K562 (cell line): Measurements from ENCODE around the gene SLC34A3. TPM values are rescaled to one million over a fixed set of nuclear protein-coding genes. Genes with fewer than 3 reads are reported as not detected.

Source experiments
- ATAC-seq: fragments of 200-7000 bp; cut with Tn5 transposase; 3 replicates; pipeline ENCODE4 v1.9.1; 2020; ENCODE audit warnings: moderate library complexity
- BruUV-seq: library from RNA; stranded (reverse); fragments of 400-500 nt; replicated peaks from 2 replicates; lab custom pipeline; 2021; lab: Mats Ljungman, UMichigan
- CTCF ChIA-PET: fragments of 300-600 bp; formaldehyde crosslinking; extraction: SDS; loops from one replicate; lab custom pipeline; 2021; ENCODE audit warnings: low intra/inter-chr PET ratio; lab: Yijun Ruan, JAX
- POLR2A ChIA-PET: fragments of 300-600, 350-650 bp; sonication (Branson Sonifier 250); formaldehyde crosslinking; extraction: SDS; loops from one replicate; lab custom pipeline; 2021; ENCODE audit warnings: antibody characterized with exemption, inconsistent platforms; lab: Yijun Ruan, JAX
- DNase-seq, 4 experiments: peaks; one replicate each; pipeline versions ENCODE4 v3.0.0 to v3.0.0-alpha.2; 2011 to 2018; ENCODE audit warnings: low spot score in 3 of 4, mixed read lengths in 3 of 4; ENCODE audit errors: extremely low read depth in 1 of 4
- FAIRE-seq: peaks from 2 replicates; lab custom pipeline; 2011; peaks lifted over from hg19 to GRCh38; lab: Jason Lieb, UNC
- H2AFZ ChIP-seq: 2 replicates; pipeline ENCODE4 v1.6.0; 2011; ENCODE audit warnings: low read depth, low read length, control low read depth, inconsistent platforms
- H3K27ac ChIP-seq: fragments of 200-600 bp; 3 replicates; pipeline ENCODE4 v1.8.0; 2011; ENCODE audit warnings: low read depth, mild to moderate bottlenecking, control low read depth, inconsistent platforms, low read length, moderate library complexity, mixed read lengths; ENCODE audit errors: extremely low read depth
- H3K27me3 ChIP-seq, 2 experiments: fragments of 300-600 bp in 1 of 2; 2 replicates in 1 of 2; 3 replicates in 1 of 2; pipeline versions ENCODE4 v1.6.0 to v1.8.0; 2011; ENCODE audit warnings: inconsistent platforms in 2 of 2, low read length in 2 of 2, mild to moderate bottlenecking in 1 of 2, mixed read lengths in 1 of 2, moderate library complexity in 1 of 2; ENCODE audit not compliant: control insufficient read depth in 2 of 2, insufficient read depth in 2 of 2
- H3K36me3 ChIP-seq: fragments of 300-600 bp; 3 replicates; pipeline ENCODE4 v1.8.0; 2011; ENCODE audit warnings: mild to moderate bottlenecking, low read length, inconsistent platforms; ENCODE audit not compliant: control insufficient read depth, insufficient read depth
- H3K4me1 ChIP-seq, 2 experiments: fragments of 200-600 bp in 1 of 2; replicated peaks in 1 of 2; 2 replicates in 1 of 2; 3 replicates in 1 of 2; pipeline versions ENCODE4 v1.5.1 to v1.8.0; 2011; ENCODE audit warnings: inconsistent platforms in 2 of 2, low read length in 2 of 2, mild to moderate bottlenecking in 1 of 2, mixed read lengths in 1 of 2, moderate library complexity in 1 of 2; ENCODE audit not compliant: control insufficient read depth in 2 of 2, insufficient read depth in 2 of 2
- H3K4me2 ChIP-seq: 2 replicates; pipeline ENCODE4 v1.6.1; 2011; ENCODE audit warnings: low read length, control low read depth, inconsistent platforms, mixed read lengths; ENCODE audit not compliant: insufficient read depth
- H3K4me3 ChIP-seq: fragments of 200-600 bp; sonication (generic), shearing (Covaris generic); 2 replicates; pipeline ENCODE4 v1.5.1; 2016; ENCODE audit warnings: control low read depth, inconsistent platforms
- H3K79me2 ChIP-seq: fragments of 200-600 bp; 3 replicates; pipeline ENCODE4 v1.8.0; 2011; ENCODE audit warnings: low read length, inconsistent platforms; ENCODE audit not compliant: control insufficient read depth, insufficient read depth
- H3K9ac ChIP-seq, 2 experiments: 2 replicates each; pipeline versions ENCODE4 v1.6.0 to v1.6.1; 2011; ENCODE audit warnings: low read depth in 2 of 2, low read length in 2 of 2, control low read depth in 1 of 2, inconsistent platforms in 1 of 2, mild to moderate bottlenecking in 1 of 2, mixed read lengths in 1 of 2; ENCODE audit not compliant: insufficient read depth in 1 of 2
- H3K9me1 ChIP-seq: one replicate; pipeline ENCODE4 v1.6.0; 2011; ENCODE audit warnings: inconsistent platforms, mild to moderate bottlenecking, low read length, moderate library complexity; ENCODE audit not compliant: control insufficient read depth, insufficient read depth
- H3K9me3 ChIP-seq: replicated peaks from 2 replicates; pipeline ENCODE4 v1.5.1; 2011; ENCODE audit warnings: low read depth, low read length, inconsistent platforms; ENCODE audit not compliant: control insufficient read depth, insufficient read depth
- H4K20me1 ChIP-seq: replicated peaks from 2 replicates; pipeline ENCODE4 v1.6.1; 2011; ENCODE audit warnings: low read length, inconsistent platforms, mixed read lengths; ENCODE audit not compliant: control insufficient read depth, insufficient read depth
- FOXP4 ChIP-seq: sonication (generic); formaldehyde crosslinking; IDR thresholded peaks from 2 replicates; pipeline ENCODE4 v1.8.0; 2022; ENCODE audit warnings: mild to moderate bottlenecking, missing genetic modification reagents, borderline replicate concordance
- HMGN3 ChIP-seq: IDR thresholded peaks from 2 replicates; pipeline ENCODE4 v1.6.1; 2011; ENCODE audit warnings: borderline replicate concordance, low read depth, mild to moderate bottlenecking, mixed read lengths, low read length; ENCODE audit not compliant: insufficient read length; ENCODE audit errors: extremely low read depth
- NR4A1 ChIP-seq, 2 experiments: fragments of 250-450 bp in 1 of 2; fragments of 450-650 bp in 1 of 2; sonication (Bioruptor Pico) in 1 of 2; IDR thresholded peaks; 2 replicates each; pipeline versions ENCODE4 v1.4.0 to v1.6.1; 2016 to 2020; ENCODE audit warnings: mild to moderate bottlenecking in 2 of 2, missing compliant biosample characterization in 1 of 2, missing genetic modification characterization in 1 of 2, moderate library complexity in 1 of 2
- POLR2G ChIP-seq: fragments of 200-400 bp; formaldehyde crosslinking; IDR thresholded peaks from 2 replicates; pipeline ENCODE4 v1.6.1; 2017; ENCODE audit warnings: low read depth, mild to moderate bottlenecking, antibody characterized with exemption, low read length, moderate library complexity
- ZBTB33 ChIP-seq: sonication (generic); formaldehyde crosslinking; IDR thresholded peaks from 2 replicates; pipeline ENCODE4 v1.8.1; 2023; ENCODE audit warnings: mild to moderate bottlenecking, missing genetic modification reagents
- WGBS: fragments of 100-300 bp; shearing (Covaris generic); methylation state at CpG from one replicate; pipeline ENCODE4 v1.1.6; 2016; ENCODE audit warnings: low coverage, mixed read lengths; ENCODE audit not compliant: insufficient coverage; ENCODE audit errors: missing lambda C conversion rate; 5-methylcytosine and 5-hydroxymethylcytosine counted together
- in situ Hi-C: fragments of 300-500 bp; cut with MboI; formaldehyde crosslinking; loops from 4 replicates; pipeline ENCODE4 v1.15.0; 2018; ENCODE audit warnings: inconsistent platforms, mixed read lengths
- intact Hi-C: fragments of 100-400 bp; cut with micrococcal nuclease; formaldehyde crosslinking; loops from 2 replicates; pipeline ENCODE4 v1.14.2; 2022
- polyA plus RNA-seq, 8 experiments: library from polyadenylated mRNA; depleted of rRNA in 4 of 8; stranded (reverse) in 5 of 8; unstranded in 3 of 8; fragments of >200 nt; fragmentation: Nextera tagmentation in 2 of 8; fragmentation: Illumina TruSeq in 1 of 8; extraction: Ambion mirVana in 2 of 8; extraction: Trizol in 1 of 8; gene quantifications; 2 replicates each; pipeline versions ENCODE4 v1.2.1 to v1.2.3, GENCODE V29; 2011 to 2014; ENCODE audit warnings: inconsistent platforms in 1 of 8, missing spikeins in 1 of 8
- total RNA-seq, 7 experiments: library from RNA; depleted of rRNA in 6 of 7; stranded (reverse); fragments of >200 nt in 6 of 7; fragmentation: Illumina TruSeq in 2 of 7; extraction: Trizol in 2 of 7; gene quantifications; 2 replicates each; pipeline versions ENCODE4 v1.2.1 to v1.2.3, GENCODE V29; 2011 to 2021; ENCODE audit warnings: low replicate concordance in 1 of 7

The SLC34A3 gene
- total and polyA plus RNA-seq, 9 of the 15 experiments (the other 6 are each of a cell fraction or from before 2014, with no cell fraction given): not detected

- H2AFZ ChIP-seq: no peak overlapping the region
- no peaks in the 10 kb centered on the region for H4K20me1 ChIP-seq
- ATAC-seq (no peak), FAIRE-seq (no peak), DNase-seq (no peak)
- no peak overlapping the region for H3K4me3 ChIP-seq
- H3K4me1 ChIP-seq: peaks cover 13 to 99% of the 10 kb centered on the region in 2 experiments
- ChIA-PET POLR2A (interaction anchor here (0.5 to 1.6 kb wide), 4 partner anchors 12 to 355 kb away, joined by 3 to 9 read pairs (median 3); partner anchors contain the start of gene TUBB4B), CTCF (interaction anchor here (0.7 to 2.6 kb wide), 3 partner anchors 40 to 181 kb away, joined by 3 to 19 read pairs (median 4); partner anchors contain the start of genes ANAPC2 and SSNA1)
- H3K79me2 ChIP-seq: no peaks in the 10 kb centered on the region
- in situ Hi-C loops: loop anchor here (5.0 to 25.0 kb wide), 3 partner anchors 42 to 442 kb away; partner anchors contain the start of genes ANAPC2, CCDC183, SSNA1 and TMEM141
- no peaks in the 10 kb centered on the region for H3K36me3 ChIP-seq
- WGBS: 55% methylated on average over 21 of the region's 27 CpGs
- no peaks in the 10 kb centered on the region for H3K27me3 ChIP-seq
- no peak overlapping the region for H3K4me2 ChIP-seq
- BruUV-seq: no TSS peak
- H3K9me1 ChIP-seq: no peaks in the 10 kb centered on the region
- TF ChIP-seq NR4A1 (CRISPR knock-in tag; IDR thresholded peaks at IDR 0.05) (no peak), NR4A1 (tag; IDR thresholded peaks at IDR 0.05) (no peak), POLR2G (peak; percentile 40; the same call in 1 of the 2 replicates), FOXP4 (CRISPR knock-in tag) (0 out of 2 replicates have a peak, but pooled peaks have one; percentile 29), HMGN3 (peak; percentile 57), ZBTB33 (CRISPR knock-in tag) (peak; percentile 26; the same call in 1 of the 2 replicates)
- H3K9ac ChIP-seq: peak overlapping the region in 1 of 2 experiments; percentile 74; a peak in 2 of 4 replicates
- intact Hi-C loops: no loop called here
- no peaks in the 10 kb centered on the region for H3K9me3 ChIP-seq
- H3K27ac ChIP-seq: no peak overlapping the region
Observed at GRCh38 chr9:137228968-137229896, 1.5 kb upstream of the SLC34A3 start.
